ENCODE results near the gene ANKRD20A1. TPM values are rescaled to one million over a fixed set of nuclear protein-coding genes. Genes with fewer than 3 reads are reported as not detected.
"Not testable (repeated sequence)": the region's sequence is repeated elsewhere in the genome, so short reads cannot be mapped to it uniquely, and the experiment has no call there.

The ANKRD20A1 gene
- total RNA-seq (2021; fragmentation: NEBNext Ultra II Directional; extraction: Animal tissue kit (Norgen Biotek cat#: 25700)) = not detected
- long read RNA-seq = 0 reads

DNA sequence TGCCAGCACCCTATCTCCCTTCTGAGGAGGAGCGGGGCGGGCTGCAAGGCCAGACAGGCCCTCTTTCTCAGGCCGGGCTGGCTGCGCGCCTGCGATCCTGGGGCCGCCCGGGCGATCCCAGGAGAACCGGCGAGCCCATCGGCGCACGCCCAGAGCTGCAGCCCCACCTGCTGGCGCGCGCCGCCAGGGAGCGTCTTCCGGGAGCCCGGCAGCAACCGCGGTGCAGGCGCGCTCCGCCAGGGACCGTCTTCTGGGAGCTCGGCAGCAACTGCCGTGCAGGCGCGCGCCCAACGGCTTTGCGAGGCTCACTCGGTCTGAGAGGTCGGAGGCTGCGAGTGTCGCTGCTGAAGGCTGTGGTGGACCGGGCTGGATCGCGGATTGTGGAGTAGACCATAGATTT lies at the start of gene ANKRD20A1:
Gene ANKRD20A1 (plus strand): TSS at position 61 of the 400 bp plus-strand sequence. CDS start 496 bp downstream, outside the sequence.
- H3K4me1 Mint-ChIP-seq (ENCODE audit: low read depth); H3K4me3 Mint-ChIP-seq; H3K27me3 Mint-ChIP-seq (ENCODE audit: insufficient read depth); H3K9me3 Mint-ChIP-seq; DNase-seq; H3K27ac Mint-ChIP-seq; H3K36me3 Mint-ChIP-seq (ENCODE audit: low read depth): not testable (repeated sequence)

GRCh38 chr9:67832088-67832487 lies 26.6 kb upstream of the ANKRD20A1 start:
- H3K27ac Mint-ChIP-seq = not testable (repeated sequence)

More at GRCh38 chr9:67832088-67832487, 26.6 kb upstream of the ANKRD20A1 start:
- not testable (repeated sequence) for H3K36me3 Mint-ChIP-seq (ENCODE audit: low read depth); DNase-seq; H3K27me3 Mint-ChIP-seq (ENCODE audit: insufficient read depth); H3K9me3 Mint-ChIP-seq; H3K4me1 Mint-ChIP-seq (ENCODE audit: low read depth); H3K4me3 Mint-ChIP-seq

Measured in HFFc6 (cell line).